ENCODE results near the gene CLPTM1.

- TF ChIP-seq CTCF (optimal IDR thresholded peaks at IDR 0.05 in 1 of 3, IDR thresholded peaks at IDR 0.05 in 1 of 3, conservative IDR thresholded peaks at IDR 0.05 in 1 of 3; ENCODE audit: extremely low read depth in 1 of 3, insufficient read depth in 2 of 3, low read length in 3 of 3): no peak
- no peak for TF ChIP-seq EZH2 (IDR thresholded peaks at IDR 0.05; ENCODE audit: low read length)
These were observed 38.3 kb downstream of the CLPTM1 start for GRCh38 chr19:44993526-44993925.

Measured in keratinocyte (primary cell).